ENCODE data around the gene MON1B.

DNA sequence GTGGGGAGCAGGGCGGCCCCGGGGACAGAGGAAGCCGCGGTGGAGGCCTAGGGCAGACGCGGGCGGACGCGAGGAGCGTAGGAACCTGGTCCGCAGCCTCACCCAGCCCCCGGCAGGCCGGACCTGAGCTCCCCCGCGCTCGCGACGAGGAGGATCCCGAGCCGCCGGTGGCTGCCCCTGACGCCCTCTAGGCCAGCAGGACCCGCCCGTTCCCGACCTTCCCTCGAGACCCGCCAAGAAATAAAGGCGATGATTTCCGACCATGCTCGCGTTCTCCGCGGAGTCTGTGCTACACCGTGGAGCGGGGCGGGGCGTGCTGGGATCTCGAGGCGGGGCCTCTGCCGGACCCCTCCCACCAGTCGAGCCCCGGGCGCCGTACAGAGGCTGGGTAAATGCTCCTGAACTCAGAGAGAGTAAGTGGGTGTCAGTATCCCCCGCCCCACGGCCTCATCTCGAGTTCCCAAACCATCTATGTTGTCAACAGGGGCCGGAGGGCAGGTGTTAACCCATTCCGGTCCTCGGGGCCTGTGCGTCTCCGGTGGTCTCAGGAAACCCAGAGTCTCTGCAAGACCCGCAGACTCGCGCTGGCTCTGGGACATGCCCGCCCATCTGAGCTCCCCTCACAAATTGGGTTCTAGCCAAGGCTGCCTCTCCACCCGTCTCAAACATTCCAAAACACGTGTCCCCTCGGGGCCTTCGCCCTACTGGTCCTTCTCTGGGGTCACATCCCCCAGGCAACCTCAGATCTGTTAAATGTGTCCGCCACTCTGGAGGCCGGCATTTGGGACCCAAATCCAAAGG, 22.0 kb downstream of the MON1B start:
- TF ChIP-seq, protein P1, sequence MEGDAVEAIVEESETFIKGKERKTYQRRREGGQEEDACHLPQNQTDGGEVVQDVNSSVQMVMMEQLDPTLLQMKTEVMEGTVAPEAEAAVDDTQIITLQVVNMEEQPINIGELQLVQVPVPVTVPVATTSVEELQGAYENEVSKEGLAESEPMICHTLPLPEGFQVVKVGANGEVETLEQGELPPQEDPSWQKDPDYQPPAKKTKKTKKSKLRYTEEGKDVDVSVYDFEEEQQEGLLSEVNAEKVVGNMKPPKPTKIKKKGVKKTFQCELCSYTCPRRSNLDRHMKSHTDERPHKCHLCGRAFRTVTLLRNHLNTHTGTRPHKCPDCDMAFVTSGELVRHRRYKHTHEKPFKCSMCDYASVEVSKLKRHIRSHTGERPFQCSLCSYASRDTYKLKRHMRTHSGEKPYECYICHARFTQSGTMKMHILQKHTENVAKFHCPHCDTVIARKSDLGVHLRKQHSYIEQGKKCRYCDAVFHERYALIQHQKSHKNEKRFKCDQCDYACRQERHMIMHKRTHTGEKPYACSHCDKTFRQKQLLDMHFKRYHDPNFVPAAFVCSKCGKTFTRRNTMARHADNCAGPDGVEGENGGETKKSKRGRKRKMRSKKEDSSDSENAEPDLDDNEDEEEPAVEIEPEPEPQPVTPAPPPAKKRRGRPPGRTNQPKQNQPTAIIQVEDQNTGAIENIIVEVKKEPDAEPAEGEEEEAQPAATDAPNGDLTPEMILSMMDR (IDR thresholded peaks at IDR 0.05): no peak
- no peak for TF ChIP-seq POLR2A (IDR thresholded peaks at IDR 0.05)

Data from right lobe of liver (tissue), 4 donors.